Activated T-helper 2 cell treated with anti-CD3 and anti-CD28 coated beads, Interferon-gamma antibody, Interleukin-2, Interleukin-4, amounts not matched to agents 10 μg/mL and 5 μg/mL and 100 μg/mL, durations not matched to agents 14 hours and 24 hours and 36 hours (primary cell): ENCODE measurements around the gene TNFRSF13B. TPM values are rescaled to one million over a fixed set of nuclear protein-coding genes. Genes with fewer than 3 reads are reported as not detected.
"Not testable (repeated sequence)": the region's sequence is repeated elsewhere in the genome, so short reads cannot be mapped to it uniquely, and the experiment has no call there.

ENCODE experiments used
- DNase-seq: peaks from one replicate; pipeline ENCODE4 v3.0.0; 2021; ENCODE audit warnings: low spot score
- H3K27ac Mint-ChIP-seq: one replicate; pipeline ENCODE4 v1.8.0; 2021; ENCODE audit warnings: mixed read lengths
- H3K27me3 Mint-ChIP-seq: one replicate; pipeline ENCODE4 v1.8.0; 2021; ENCODE audit warnings: low read depth, mixed read lengths
- H3K36me3 Mint-ChIP-seq: one replicate; pipeline ENCODE4 v1.8.0; 2021; ENCODE audit warnings: low read depth, mixed read lengths
- H3K4me1 Mint-ChIP-seq: one replicate; pipeline ENCODE4 v1.8.0; 2021; ENCODE audit warnings: low read depth, mixed read lengths
- H3K4me3 Mint-ChIP-seq: one replicate; pipeline ENCODE4 v1.8.0; 2021; ENCODE audit warnings: low read depth, mild to moderate bottlenecking, moderate library complexity, mixed read lengths
- H3K9me3 Mint-ChIP-seq: one replicate; pipeline ENCODE4 v1.8.0; 2021; ENCODE audit warnings: mixed read lengths
- intact Hi-C: fragments of 100-400 bp; cut with micrococcal nuclease; formaldehyde crosslinking; loops from one replicate; pipeline ENCODE4 v1.15.1; 2023
- total RNA-seq: library from RNA; stranded (reverse); gene quantifications from 2 replicates; pipeline ENCODE4 v1.2.3, GENCODE V29; 2022

The TNFRSF13B gene
- total RNA-seq, 1 donor from 2014 or later, result 0.14 TPM

GRCh38 chr17:16926571-16927451, 45.1 kb downstream of the TNFRSF13B start:
- Mint-ChIP-seq H3K27ac (no peak overlapping the region), H3K9me3 (no peaks in the 10 kb centered on the region), H3K27me3 (no peaks in the 10 kb centered on the region), H3K36me3 (no peaks in the 10 kb centered on the region), H3K4me1 (no peaks in the 10 kb centered on the region), H3K4me3 (no peak overlapping the region)
- DNase-seq, result no peak
- intact Hi-C loops, result no loop called here

- intact Hi-C loops, result no loop called here
- Mint-ChIP-seq H3K4me1 (no peaks in the 10 kb centered on the region), H3K36me3 (no peaks in the 10 kb centered on the region), H3K9me3 (no peaks in the 10 kb centered on the region), H3K4me3 (no peak overlapping the region), H3K27me3 (no peaks in the 10 kb centered on the region), H3K27ac (no peak overlapping the region)
- DNase-seq, result no peak
These were observed 45.8 kb downstream of the TNFRSF13B start for GRCh38 chr17:16926061-16926511.

GRCh38 chr17:16925461-16926060, 46.4 kb downstream of the TNFRSF13B start:
- no peaks in the 10 kb centered on the region for H3K36me3 Mint-ChIP-seq
- no peaks in the 10 kb centered on the region for H3K4me1 Mint-ChIP-seq
- intact Hi-C loops, result no loop called here
- no peak for DNase-seq
- H3K27me3 Mint-ChIP-seq, result no peaks in the 10 kb centered on the region
- H3K9me3 Mint-ChIP-seq, result no peaks in the 10 kb centered on the region
- H3K4me3 Mint-ChIP-seq, result no peak overlapping the region
- no peak overlapping the region for H3K27ac Mint-ChIP-seq

GRCh38 chr17:16924696-16925440, 47.0 kb downstream of the TNFRSF13B start:
- intact Hi-C loops, result no loop called here
- Mint-ChIP-seq H3K36me3 (no peaks in the 10 kb centered on the region), H3K9me3 (no peaks in the 10 kb centered on the region), H3K27me3 (no peaks in the 10 kb centered on the region), H3K4me1 (no peaks in the 10 kb centered on the region), H3K4me3 (no peak overlapping the region), H3K27ac (no peak overlapping the region)
- no peak for DNase-seq

- H3K4me1 Mint-ChIP-seq, result no peaks in the 10 kb centered on the region
- no peak for DNase-seq
- H3K4me3 Mint-ChIP-seq, result no peak overlapping the region
- no peak overlapping the region for H3K27ac Mint-ChIP-seq
- no peaks in the 10 kb centered on the region for H3K36me3 Mint-ChIP-seq
- intact Hi-C loops, result no loop called here
- no peaks in the 10 kb centered on the region for H3K27me3 Mint-ChIP-seq
- no peaks in the 10 kb centered on the region for H3K9me3 Mint-ChIP-seq
These were observed 47.8 kb downstream of the TNFRSF13B start for GRCh38 chr17:16923904-16924695.

GRCh38 chr17:16923097-16923903, 48.6 kb downstream of the TNFRSF13B start:
- no peaks in the 10 kb centered on the region for H3K4me1 Mint-ChIP-seq
- intact Hi-C loops, result no loop called here
- no peak overlapping the region for H3K27ac Mint-ChIP-seq
- H3K4me3 Mint-ChIP-seq, result no peak overlapping the region
- no peaks in the 10 kb centered on the region for H3K36me3 Mint-ChIP-seq
- H3K27me3 Mint-ChIP-seq, result peaks cover under 1% of the 10 kb centered on the region
- no peaks in the 10 kb centered on the region for H3K9me3 Mint-ChIP-seq
- DNase-seq, result no peak

GRCh38 chr17:16922386-16923096, 49.4 kb downstream of the TNFRSF13B start:
- Mint-ChIP-seq H3K27ac (no peak overlapping the region), H3K9me3 (no peaks in the 10 kb centered on the region), H3K27me3 (peaks cover 2% of the 10 kb centered on the region), H3K4me3 (no peak overlapping the region), H3K4me1 (no peaks in the 10 kb centered on the region), H3K36me3 (no peaks in the 10 kb centered on the region)
- DNase-seq, result no peak
- intact Hi-C loops, result no loop called here

- intact Hi-C loops, H3K27ac Mint-ChIP-seq, H3K27me3 Mint-ChIP-seq, DNase-seq, H3K4me3 Mint-ChIP-seq, H3K4me1 Mint-ChIP-seq, H3K36me3 Mint-ChIP-seq, H3K9me3 Mint-ChIP-seq: not testable (repeated sequence)
These were observed 50.5 kb downstream of the TNFRSF13B start for GRCh38 chr17:16921451-16921850.

GRCh38 chr17:16920628-16921020, 51.3 kb downstream of the TNFRSF13B start:
- H3K4me1 Mint-ChIP-seq, result no peaks in the 10 kb centered on the region
- no peak overlapping the region for H3K4me3 Mint-ChIP-seq
- DNase-seq, result no peak
- H3K36me3 Mint-ChIP-seq, result no peaks in the 10 kb centered on the region
- intact Hi-C loops, result no loop called here
- peaks cover 2% of the 10 kb centered on the region for H3K27me3 Mint-ChIP-seq
- no peaks in the 10 kb centered on the region for H3K9me3 Mint-ChIP-seq
- H3K27ac Mint-ChIP-seq, result no peak overlapping the region

GRCh38 chr17:16919663-16920627, 52.0 kb downstream of the TNFRSF13B start:
- Mint-ChIP-seq H3K27me3 (peaks cover 2% of the 10 kb centered on the region), H3K27ac (no peak overlapping the region), H3K4me3 (no peak overlapping the region), H3K9me3 (no peaks in the 10 kb centered on the region), H3K36me3 (no peaks in the 10 kb centered on the region), H3K4me1 (no peaks in the 10 kb centered on the region)
- intact Hi-C loops, result no loop called here
- no peak for DNase-seq

GRCh38 chr17:16918443-16918842, 53.5 kb downstream of the TNFRSF13B start:
- no peak for DNase-seq
- intact Hi-C loops, result no loop called here
- no peaks in the 10 kb centered on the region for H3K4me1 Mint-ChIP-seq
- H3K27me3 Mint-ChIP-seq, result peaks cover 7% of the 10 kb centered on the region
- H3K27ac Mint-ChIP-seq, result no peak overlapping the region
- H3K9me3 Mint-ChIP-seq, result no peaks in the 10 kb centered on the region
- no peak overlapping the region for H3K4me3 Mint-ChIP-seq
- no peaks in the 10 kb centered on the region for H3K36me3 Mint-ChIP-seq
